ENCODE results near the gene MASP1.

The MASP1 gene

GRCh38 chr3:187291512-187292132, at the start of gene MASP1:
TSS of gene MASP1 (minus strand) at chr3:187291737. CDS start at chr3:187291632, 105 bp downstream.
- no peak for DNase-seq

- no peak for DNase-seq
Observed at GRCh38 chr3:187340578-187340977, 49.0 kb upstream of the MASP1 start.

GRCh38 chr3:187336322-187336721, 44.8 kb upstream of the MASP1 start:
- DNase-seq = no peak

- DNase-seq = no peak
Observed at GRCh38 chr3:187334904-187335303, 43.4 kb upstream of the MASP1 start.

GRCh38 chr3:187328691-187329090, 37.2 kb upstream of the MASP1 start:
- no peak for DNase-seq

- no peak for DNase-seq
Observed at GRCh38 chr3:187327845-187328244, 36.3 kb upstream of the MASP1 start.

- no peak for DNase-seq
Observed at GRCh38 chr3:187325632-187326031, 34.1 kb upstream of the MASP1 start.

- DNase-seq = no peak
Observed at GRCh38 chr3:187323091-187323490, 31.6 kb upstream of the MASP1 start.

- no peak for DNase-seq
Observed at GRCh38 chr3:187322291-187322690, 30.8 kb upstream of the MASP1 start.

- DNase-seq = no peak
Observed at GRCh38 chr3:187321766-187322165, 30.2 kb upstream of the MASP1 start.

- DNase-seq = peak; percentile 41
Observed at GRCh38 chr3:187319699-187320302, 28.3 kb upstream of the MASP1 start.

- peak; percentile 20 for DNase-seq
Observed at GRCh38 chr3:187318819-187319616, 27.5 kb upstream of the MASP1 start.

- no peak for DNase-seq
Observed at GRCh38 chr3:187315872-187316271, 24.3 kb upstream of the MASP1 start.

GRCh38 chr3:187314176-187314575, 22.6 kb upstream of the MASP1 start:
- DNase-seq = no peak

GRCh38 chr3:187310954-187311470, 19.5 kb upstream of the MASP1 start:
- no peak for DNase-seq

- DNase-seq = no peak
Observed at GRCh38 chr3:187310226-187310625, 18.7 kb upstream of the MASP1 start.

- DNase-seq = no peak
Observed at GRCh38 chr3:187305881-187306280, 14.3 kb upstream of the MASP1 start.

GRCh38 chr3:187299611-187300010, 8.1 kb upstream of the MASP1 start:
- DNase-seq = no peak

GRCh38 chr3:187296911-187297310, 5.4 kb upstream of the MASP1 start:
- no peak for DNase-seq

GRCh38 chr3:187296058-187296457, 4.5 kb upstream of the MASP1 start:
- no peak for DNase-seq

- no peak for DNase-seq
Observed at GRCh38 chr3:187295316-187296034, 3.9 kb upstream of the MASP1 start.

GRCh38 chr3:187293516-187294430, 2.2 kb upstream of the MASP1 start:
- no peak for DNase-seq
